A549 (cell line): ENCODE results near the gene CNTN1. TPM values are rescaled to one million over a fixed set of nuclear protein-coding genes. Genes with fewer than 3 reads are reported as not detected.

Source experiments
- ATAC-seq, 2 experiments: fragments of 200-7000 bp in 1 of 2; fragments of >200 bp in 1 of 2; cut with Nextera tagmentation in 1 of 2; cut with Tn5 transposase in 1 of 2; 3 replicates each; pipeline versions ENCODE4 v1.8.0 to v1.9.1; 2018 to 2020; ENCODE audit warnings: mild to moderate bottlenecking in 1 of 2, moderate library complexity in 1 of 2
- CTCF ChIA-PET: fragments of 300-600 bp; sonication (Branson Sonifier 250); formaldehyde crosslinking; extraction: SDS; loops from one replicate; lab custom pipeline; 2021; ENCODE audit warnings: antibody characterized with exemption, inconsistent platforms; lab: Yijun Ruan, JAX
- POLR2A ChIA-PET: fragments of 350-600 bp; formaldehyde crosslinking; extraction: SDS; loops from one replicate; lab custom pipeline; 2021; ENCODE audit warnings: antibody characterized with exemption, inconsistent platforms; lab: Yijun Ruan, JAX
- DNase-seq, 2 experiments: peaks; one replicate each; pipeline versions ENCODE4 v3.0.0 to v3.0.0-alpha.2; 2011 to 2016; ENCODE audit warnings: low read depth in 1 of 2, low spot score in 1 of 2
- FAIRE-seq: peaks from 2 replicates; lab custom pipeline; 2011; peaks lifted over from hg19 to GRCh38; lab: Jason Lieb, UNC
- H3K27ac ChIP-seq, 2 experiments: fragments of >200 bp; sonication (Bioruptor Twin); formaldehyde crosslinking; 3 replicates each; pipeline ENCODE4 v1.5.1; 2016 to 2017
- H3K4me1 ChIP-seq: fragments of >200 bp; sonication (Bioruptor Twin); formaldehyde crosslinking; 3 replicates; pipeline ENCODE4 v1.6.1; 2016
- H3K4me2 ChIP-seq: fragments of >200 bp; sonication (Bioruptor Twin); formaldehyde crosslinking; 3 replicates; pipeline ENCODE4 v1.6.1; 2016
- H3K4me3 ChIP-seq: fragments of >200 bp; sonication (Bioruptor Twin); formaldehyde crosslinking; 3 replicates; pipeline ENCODE4 v1.5.1; 2016
- H3K9me3 ChIP-seq: fragments of >200 bp; sonication (Bioruptor Twin); formaldehyde crosslinking; 3 replicates; pipeline ENCODE4 v1.6.1; 2016
- CBX8 ChIP-seq: fragments of 200-600 bp; sonication (generic); IDR thresholded peaks from 2 replicates; pipeline ENCODE4 v1.6.1; 2016
- CEBPB ChIP-seq, 2 experiments: fragments of >200 bp in 1 of 2; sonication (Bioruptor Twin) in 1 of 2; formaldehyde crosslinking in 1 of 2; IDR thresholded peaks; 2 replicates each; pipeline ENCODE4 v1.6.1; 2012 to 2016
- CHD2 ChIP-seq: fragments of 150-350 bp; IDR thresholded peaks from 2 replicates; pipeline ENCODE4 v1.6.1; 2014; ENCODE audit warnings: low read length; ENCODE audit not compliant: partially characterized antibody
- EHF ChIP-seq: fragments of 250-450 bp; sonication (Bioruptor Pico); IDR thresholded peaks from 2 replicates; pipeline ENCODE4 v1.5.0; 2020; ENCODE audit warnings: mild to moderate bottlenecking
- ESRRA ChIP-seq: fragments of 150-350 bp; IDR thresholded peaks from 2 replicates; pipeline ENCODE4 v1.6.1; 2014; ENCODE audit warnings: mild to moderate bottlenecking, low read length, borderline replicate concordance
- FOSB ChIP-seq: fragments of 250-450 bp; sonication (Bioruptor Pico); IDR thresholded peaks from 2 replicates; pipeline ENCODE4 v1.5.0; 2020; ENCODE audit warnings: mild to moderate bottlenecking, moderate library complexity
- FOXS1 ChIP-seq: fragments of 250-450 bp; sonication (Bioruptor Pico); IDR thresholded peaks from 2 replicates; pipeline ENCODE4 v1.5.0; 2020; ENCODE audit warnings: mild to moderate bottlenecking, moderate library complexity
- HEYL ChIP-seq: fragments of 250-450 bp; sonication (Bioruptor Pico); IDR thresholded peaks from 2 replicates; pipeline ENCODE4 v1.8.0; 2021; ENCODE audit warnings: mild to moderate bottlenecking, moderate library complexity
- HOXB13 ChIP-seq: fragments of 250-450 bp; sonication (Bioruptor Pico); IDR thresholded peaks from 2 replicates; pipeline ENCODE4 v1.5.0; 2020; ENCODE audit warnings: low read depth, mild to moderate bottlenecking, moderate library complexity
- MAFK ChIP-seq: fragments of 450-650 bp; IDR thresholded peaks from 2 replicates; pipeline ENCODE4 v1.6.1; 2014; ENCODE audit not compliant: partially characterized antibody
- MAZ ChIP-seq: fragments of 150-350 bp; IDR thresholded peaks from 2 replicates; pipeline ENCODE4 v1.6.1; 2014; ENCODE audit warnings: antibody characterized with exemption, low read depth, low read length, borderline replicate concordance
- NFE2L2 ChIP-seq: fragments of 150-350 bp; conservative IDR thresholded peaks from 2 replicates; pipeline ENCODE4 v1.6.1; 2014; ENCODE audit warnings: low read length
- NPAS2 ChIP-seq: fragments of 250-450 bp; sonication (Bioruptor Pico); IDR thresholded peaks from 2 replicates; pipeline ENCODE4 v1.8.0; 2022; ENCODE audit warnings: mild to moderate bottlenecking, moderate library complexity, borderline replicate concordance
- RAD21 ChIP-seq, 2 experiments: fragments of >200 bp in 1 of 2; sonication (Bioruptor Twin) in 1 of 2; formaldehyde crosslinking in 1 of 2; IDR thresholded peaks in 1 of 2; conservative IDR thresholded peaks in 1 of 2; 2 replicates in 1 of 2; 3 replicates in 1 of 2; pipeline ENCODE4 v1.6.1; 2012 to 2018; ENCODE audit warnings: inconsistent platforms in 1 of 2
- RFX5 ChIP-seq: fragments of 450-650 bp; IDR thresholded peaks from 2 replicates; pipeline ENCODE4 v1.7.1; 2014; ENCODE audit warnings: antibody characterized with exemption, mild to moderate bottlenecking, moderate library complexity
- SMC3 ChIP-seq: fragments of >200 bp; sonication (Bioruptor Twin); formaldehyde crosslinking; IDR thresholded peaks from 3 replicates; pipeline ENCODE4 v1.6.1; 2018; ENCODE audit warnings: inconsistent platforms
- WGBS: methylation state at CpG from one replicate; pipeline ENCODE4 v1.1.6; 2017; ENCODE audit errors: missing lambda C conversion rate; 5-methylcytosine and 5-hydroxymethylcytosine counted together
- polyA plus RNA-seq, 4 experiments: library from polyadenylated mRNA; depleted of rRNA in 3 of 4; stranded (reverse); fragments of >200 nt; fragmentation: RNase III in 1 of 4; extraction: RNeasy Plus Mini Kit Qiagen cat#74134 plus additional on column Dnase treatment in 1 of 4; gene quantifications; 2 replicates in 3 of 4; 3 replicates in 1 of 4; pipeline ENCODE4 v1.2.3, GENCODE V29; 2011 to 2017
- TF ChIP-seq, protein P1 (sequence below): fragments of 200-600 bp; sonication (generic); IDR thresholded peaks from 2 replicates; pipeline ENCODE4 v1.6.1; 2016; ENCODE audit warnings: antibody characterized with exemption, mild to moderate bottlenecking, moderate library complexity
- TF ChIP-seq, protein P2 (sequence below): fragments of >200 bp; sonication (Bioruptor Twin); formaldehyde crosslinking; IDR thresholded peaks from 3 replicates; pipeline ENCODE4 v1.5.1; 2016
- TF ChIP-seq, protein P3 (sequence below): IDR thresholded peaks from 2 replicates; pipeline ENCODE4 v1.6.1; 2012; ENCODE audit warnings: low read depth, borderline replicate concordance
- TF ChIP-seq, protein P4 (sequence below): fragments of 250-450 bp; sonication (Bioruptor Pico); IDR thresholded peaks from 2 replicates; pipeline ENCODE4 v1.5.0; 2020; ENCODE audit warnings: low read depth, mild to moderate bottlenecking, moderate library complexity

CNTN1 gene
- polyA plus RNA-seq, 2 of the 4 experiments (the other 2 are of a cell fraction): 69.7 to 175 TPM

DNA sequence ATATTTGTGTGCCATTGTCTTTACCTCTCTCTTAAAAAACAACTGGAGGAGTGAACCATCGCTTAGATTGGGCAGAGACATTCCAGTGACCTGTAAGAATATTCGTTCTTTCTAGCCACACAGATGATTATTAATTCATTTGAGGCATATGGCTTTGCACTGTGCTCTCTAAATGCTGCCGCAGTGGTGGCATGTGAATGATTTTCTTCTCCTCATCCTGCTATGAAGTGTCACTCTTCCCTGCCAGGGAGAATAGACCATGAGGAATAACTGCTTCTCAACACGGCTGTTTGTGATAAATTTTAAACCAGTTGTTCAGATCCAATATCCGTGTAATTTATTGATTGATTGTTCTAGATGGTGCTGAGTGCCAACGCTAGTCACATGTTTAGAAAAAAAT lies 225.3 kb downstream of the CNTN1 start:
- H3K4me2 ChIP-seq: peak overlapping the region; percentile 30; the same call in 2 of the 3 replicates
- FAIRE-seq (no peak), ATAC-seq (no peak), DNase-seq (no peak)
- POLR2A ChIA-PET: no interaction called here
- peaks cover 8% of the 10 kb centered on the region; the same call in 2 of the 3 replicates for H3K4me1 ChIP-seq
- CTCF ChIA-PET: interaction anchor here (1.0 to 1.8 kb wide), 3 partner anchors 288 to 471 kb away, joined by 3 read pairs; no protein-coding TSS in a partner anchor
- 60% methylated on average over 6 of the region's 6 CpGs for WGBS
- peak overlapping the region in 1 of 2 experiments; percentile 24; a peak in 1 of 6 replicates for H3K27ac ChIP-seq
- no peak overlapping the region for H3K4me3 ChIP-seq
- no peaks in the 10 kb centered on the region for H3K9me3 ChIP-seq
- TF ChIP-seq, protein P1, sequence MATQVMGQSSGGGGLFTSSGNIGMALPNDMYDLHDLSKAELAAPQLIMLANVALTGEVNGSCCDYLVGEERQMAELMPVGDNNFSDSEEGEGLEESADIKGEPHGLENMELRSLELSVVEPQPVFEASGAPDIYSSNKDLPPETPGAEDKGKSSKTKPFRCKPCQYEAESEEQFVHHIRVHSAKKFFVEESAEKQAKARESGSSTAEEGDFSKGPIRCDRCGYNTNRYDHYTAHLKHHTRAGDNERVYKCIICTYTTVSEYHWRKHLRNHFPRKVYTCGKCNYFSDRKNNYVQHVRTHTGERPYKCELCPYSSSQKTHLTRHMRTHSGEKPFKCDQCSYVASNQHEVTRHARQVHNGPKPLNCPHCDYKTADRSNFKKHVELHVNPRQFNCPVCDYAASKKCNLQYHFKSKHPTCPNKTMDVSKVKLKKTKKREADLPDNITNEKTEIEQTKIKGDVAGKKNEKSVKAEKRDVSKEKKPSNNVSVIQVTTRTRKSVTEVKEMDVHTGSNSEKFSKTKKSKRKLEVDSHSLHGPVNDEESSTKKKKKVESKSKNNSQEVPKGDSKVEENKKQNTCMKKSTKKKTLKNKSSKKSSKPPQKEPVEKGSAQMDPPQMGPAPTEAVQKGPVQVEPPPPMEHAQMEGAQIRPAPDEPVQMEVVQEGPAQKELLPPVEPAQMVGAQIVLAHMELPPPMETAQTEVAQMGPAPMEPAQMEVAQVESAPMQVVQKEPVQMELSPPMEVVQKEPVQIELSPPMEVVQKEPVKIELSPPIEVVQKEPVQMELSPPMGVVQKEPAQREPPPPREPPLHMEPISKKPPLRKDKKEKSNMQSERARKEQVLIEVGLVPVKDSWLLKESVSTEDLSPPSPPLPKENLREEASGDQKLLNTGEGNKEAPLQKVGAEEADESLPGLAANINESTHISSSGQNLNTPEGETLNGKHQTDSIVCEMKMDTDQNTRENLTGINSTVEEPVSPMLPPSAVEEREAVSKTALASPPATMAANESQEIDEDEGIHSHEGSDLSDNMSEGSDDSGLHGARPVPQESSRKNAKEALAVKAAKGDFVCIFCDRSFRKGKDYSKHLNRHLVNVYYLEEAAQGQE: no peak
- TF ChIP-seq MAFK: no peak

DNA sequence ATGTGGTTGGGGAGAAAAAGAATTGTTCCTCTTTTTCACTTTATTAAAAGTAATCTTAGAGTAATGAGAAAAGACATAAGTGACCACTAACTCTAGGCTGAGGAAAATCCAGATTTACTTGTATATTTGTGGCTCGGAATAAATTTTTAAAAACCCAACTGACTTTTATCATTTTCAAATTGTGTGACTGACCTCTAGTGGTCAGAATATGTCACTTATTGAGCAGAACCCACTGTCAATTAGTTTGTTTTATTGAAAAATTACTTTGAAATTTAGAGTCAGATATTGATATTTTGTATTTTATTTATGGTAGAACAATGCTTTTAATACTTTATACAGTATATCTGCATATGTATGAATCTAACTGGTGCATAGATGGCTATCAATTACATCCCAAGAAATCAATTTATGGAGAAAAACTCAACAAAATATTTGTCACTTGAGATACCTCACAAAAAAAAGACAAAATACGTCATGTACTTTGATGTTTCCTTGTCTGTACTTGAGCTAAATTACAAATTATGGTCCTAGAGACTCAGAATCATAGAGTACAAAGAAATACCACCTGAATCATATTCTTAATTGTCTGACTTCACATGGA lies 229.4 kb downstream of the CNTN1 start:
- Histone ChIP-seq H3K4me2 (no peak overlapping the region), H3K27ac (no peak overlapping the region), H3K9me3 (no peaks in the 10 kb centered on the region), H3K4me1 (peaks cover 8% of the 10 kb centered on the region; the same call in 2 of the 3 replicates), H3K4me3 (no peak overlapping the region)
- peak in 1 of 2 experiments; percentile 29; a peak in 1 of 6 replicates for ATAC-seq
- no peak for TF ChIP-seq CBX8
- TF ChIP-seq CEBPB (IDR thresholded peaks at IDR 0.05): no peak
- peak; percentile 87 for TF ChIP-seq SMC3
- no peak for TF ChIP-seq CHD2
- peak; percentile 84 to 87 for TF ChIP-seq RAD21 (conservative IDR thresholded peaks at IDR 0.05 in 1 of 2, IDR thresholded peaks at IDR 0.05 in 1 of 2)
- TF ChIP-seq EHF: no peak
- TF ChIP-seq, protein P2, sequence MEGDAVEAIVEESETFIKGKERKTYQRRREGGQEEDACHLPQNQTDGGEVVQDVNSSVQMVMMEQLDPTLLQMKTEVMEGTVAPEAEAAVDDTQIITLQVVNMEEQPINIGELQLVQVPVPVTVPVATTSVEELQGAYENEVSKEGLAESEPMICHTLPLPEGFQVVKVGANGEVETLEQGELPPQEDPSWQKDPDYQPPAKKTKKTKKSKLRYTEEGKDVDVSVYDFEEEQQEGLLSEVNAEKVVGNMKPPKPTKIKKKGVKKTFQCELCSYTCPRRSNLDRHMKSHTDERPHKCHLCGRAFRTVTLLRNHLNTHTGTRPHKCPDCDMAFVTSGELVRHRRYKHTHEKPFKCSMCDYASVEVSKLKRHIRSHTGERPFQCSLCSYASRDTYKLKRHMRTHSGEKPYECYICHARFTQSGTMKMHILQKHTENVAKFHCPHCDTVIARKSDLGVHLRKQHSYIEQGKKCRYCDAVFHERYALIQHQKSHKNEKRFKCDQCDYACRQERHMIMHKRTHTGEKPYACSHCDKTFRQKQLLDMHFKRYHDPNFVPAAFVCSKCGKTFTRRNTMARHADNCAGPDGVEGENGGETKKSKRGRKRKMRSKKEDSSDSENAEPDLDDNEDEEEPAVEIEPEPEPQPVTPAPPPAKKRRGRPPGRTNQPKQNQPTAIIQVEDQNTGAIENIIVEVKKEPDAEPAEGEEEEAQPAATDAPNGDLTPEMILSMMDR: peak; percentile 76
- FAIRE-seq: no peak
- CTCF ChIA-PET: interaction anchor here (0.7 to 2.1 kb wide), 7 partner anchors 8 to 588 kb away, joined by 3 to 15 read pairs (median 4); no protein-coding TSS in a partner anchor
- POLR2A ChIA-PET: no interaction called here
- WGBS: 44% methylated on average over 2 of the region's 2 CpGs
- peak in 1 of 2 experiments; percentile 34 for DNase-seq

DNA sequence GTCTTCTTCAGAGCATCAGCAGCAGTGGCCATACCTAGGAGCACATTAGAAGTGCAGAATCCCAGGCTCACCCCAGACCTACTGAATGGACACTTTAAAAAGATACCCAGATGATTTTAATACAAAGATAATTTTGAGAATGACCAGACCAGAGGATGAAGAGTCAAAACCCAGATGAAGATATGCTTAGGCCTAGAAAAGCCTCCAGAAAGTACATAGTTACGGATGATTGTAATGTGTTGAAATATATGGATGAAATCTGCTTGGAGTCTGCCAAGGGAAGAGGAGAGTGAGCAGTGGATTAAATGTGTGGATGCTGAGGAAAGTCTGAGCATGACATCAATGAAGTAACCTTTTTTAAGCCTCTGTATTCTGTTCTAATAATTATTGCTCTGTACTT lies 245.7 kb downstream of the CNTN1 start:
- POLR2A ChIA-PET: no interaction called here
- DNase-seq: no peak
- 91% methylated on average over 1 of the region's 1 CpG for WGBS

DNA sequence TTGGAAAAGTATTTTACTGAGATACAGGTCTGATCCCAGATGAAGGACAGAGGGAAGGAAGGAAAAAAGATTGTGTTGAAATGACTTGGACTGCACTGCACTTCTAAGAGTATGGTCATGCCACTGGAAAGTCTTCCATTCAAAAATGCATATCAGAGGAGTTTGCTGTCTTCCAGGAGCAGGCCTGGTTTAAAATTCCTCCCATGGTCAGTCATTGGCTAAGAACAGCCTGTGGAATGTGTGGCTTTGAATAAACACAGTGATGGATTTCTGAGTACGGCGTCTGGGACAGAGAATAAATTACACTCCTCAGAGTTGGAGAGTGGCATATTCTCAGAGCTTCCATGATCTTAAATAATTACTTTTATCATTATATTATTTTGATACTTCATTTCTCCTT lies 250.1 kb downstream of the CNTN1 start:
- peaks cover 5% of the 10 kb centered on the region for H3K4me1 ChIP-seq
- FAIRE-seq: no peak
- H3K4me2 ChIP-seq: no peak overlapping the region
- H3K9me3 ChIP-seq: no peaks in the 10 kb centered on the region
- peak in 1 of 2 experiments; percentile 31; a peak in 2 of 6 replicates for ATAC-seq
- ChIA-PET POLR2A (no interaction called here), CTCF (interaction anchor here (2.0 kb wide), 1 partner anchor 1082 kb away, joined by 7 read pairs; no protein-coding TSS in a partner anchor)
- no peak overlapping the region for H3K27ac ChIP-seq
- 73% methylated on average over 2 of the region's 2 CpGs for WGBS
- no peak overlapping the region for H3K4me3 ChIP-seq
- peak in 1 of 2 experiments; percentile 9 for DNase-seq
- TF ChIP-seq CEBPB (IDR thresholded peaks at IDR 0.05): no peak
- no peak for TF ChIP-seq MAZ
- TF ChIP-seq HOXB13: no peak
- TF ChIP-seq NFE2L2: no peak
- TF ChIP-seq HEYL: no peak
- TF ChIP-seq, protein P3, sequence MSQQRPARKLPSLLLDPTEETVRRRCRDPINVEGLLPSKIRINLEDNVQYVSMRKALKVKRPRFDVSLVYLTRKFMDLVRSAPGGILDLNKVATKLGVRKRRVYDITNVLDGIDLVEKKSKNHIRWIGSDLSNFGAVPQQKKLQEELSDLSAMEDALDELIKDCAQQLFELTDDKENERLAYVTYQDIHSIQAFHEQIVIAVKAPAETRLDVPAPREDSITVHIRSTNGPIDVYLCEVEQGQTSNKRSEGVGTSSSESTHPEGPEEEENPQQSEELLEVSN: no peak
- TF ChIP-seq FOXS1: no peak
- TF ChIP-seq, protein P4, sequence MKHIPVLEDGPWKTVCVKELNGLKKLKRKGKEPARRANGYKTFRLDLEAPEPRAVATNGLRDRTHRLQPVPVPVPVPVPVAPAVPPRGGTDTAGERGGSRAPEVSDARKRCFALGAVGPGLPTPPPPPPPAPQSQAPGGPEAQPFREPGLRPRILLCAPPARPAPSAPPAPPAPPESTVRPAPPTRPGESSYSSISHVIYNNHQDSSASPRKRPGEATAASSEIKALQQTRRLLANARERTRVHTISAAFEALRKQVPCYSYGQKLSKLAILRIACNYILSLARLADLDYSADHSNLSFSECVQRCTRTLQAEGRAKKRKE (CRISPR knock-in tag): no peak

More for the DNA sequence above, 245.7 kb downstream of the CNTN1 start:
- ATAC-seq (no peak), FAIRE-seq (no peak)
- H3K4me3 ChIP-seq: no peak overlapping the region
- H3K27ac ChIP-seq: no peak overlapping the region
- CTCF ChIA-PET: no interaction called here
- TF ChIP-seq CEBPB (IDR thresholded peaks at IDR 0.05): no peak
- TF ChIP-seq FOSB (CRISPR knock-in tag): no peak
- TF ChIP-seq NPAS2: no peak
- TF ChIP-seq RFX5: no peak
- no peak for TF ChIP-seq ESRRA
- no peaks in the 10 kb centered on the region for H3K4me1 ChIP-seq
- no peaks in the 10 kb centered on the region for H3K9me3 ChIP-seq
- H3K4me2 ChIP-seq: no peak overlapping the region
